Ishikawa (cell line): ENCODE data around the gene NHSL1.

Experiments
- CEBPB ChIP-seq: IDR thresholded peaks from 2 replicates; pipeline ENCODE4 v1.6.1; 2012
- CREB1 ChIP-seq: IDR thresholded peaks from 2 replicates; pipeline ENCODE4 v1.6.1; 2012; ENCODE audit warnings: low read depth
- EGR1 ChIP-seq: IDR thresholded peaks from 2 replicates; pipeline ENCODE4 v1.6.1; 2012
- EP300 ChIP-seq: IDR thresholded peaks from 2 replicates; pipeline ENCODE4 v1.6.1; 2012; ENCODE audit warnings: borderline replicate concordance
- FOXM1 ChIP-seq: IDR thresholded peaks from 2 replicates; pipeline ENCODE4 v1.6.1; 2012; ENCODE audit warnings: low read depth, borderline replicate concordance
- NFIC ChIP-seq: IDR thresholded peaks from 2 replicates; pipeline ENCODE4 v1.6.1; 2012
- RAD21 ChIP-seq: IDR thresholded peaks from 2 replicates; pipeline ENCODE4 v1.6.1; 2012; ENCODE audit warnings: low read depth
- TAF1 ChIP-seq: IDR thresholded peaks from 2 replicates; pipeline ENCODE4 v1.6.1; 2012; ENCODE audit warnings: low read depth, mild to moderate bottlenecking
- TCF12 ChIP-seq: IDR thresholded peaks from 2 replicates; pipeline ENCODE4 v1.6.1; 2012; ENCODE audit warnings: low read depth
- TEAD4 ChIP-seq: IDR thresholded peaks from 2 replicates; pipeline ENCODE4 v1.6.1; 2012
- YY1 ChIP-seq: IDR thresholded peaks from 2 replicates; pipeline ENCODE4 v1.6.1; 2012; ENCODE audit warnings: low read depth
- ZBTB7A ChIP-seq: IDR thresholded peaks from 2 replicates; pipeline ENCODE4 v1.6.1; 2012; ENCODE audit warnings: low read depth
- TF ChIP-seq, protein P1 (sequence below): IDR thresholded peaks from 2 replicates; pipeline ENCODE4 v1.6.1; 2012
- TF ChIP-seq, protein P2 (sequence below): IDR thresholded peaks from 2 replicates; pipeline ENCODE4 v1.6.1; 2012
- TF ChIP-seq, protein P3 (sequence below): IDR thresholded peaks from 2 replicates; pipeline ENCODE4 v1.6.1; 2012; ENCODE audit warnings: low read depth, mild to moderate bottlenecking

The NHSL1 gene

DNA sequence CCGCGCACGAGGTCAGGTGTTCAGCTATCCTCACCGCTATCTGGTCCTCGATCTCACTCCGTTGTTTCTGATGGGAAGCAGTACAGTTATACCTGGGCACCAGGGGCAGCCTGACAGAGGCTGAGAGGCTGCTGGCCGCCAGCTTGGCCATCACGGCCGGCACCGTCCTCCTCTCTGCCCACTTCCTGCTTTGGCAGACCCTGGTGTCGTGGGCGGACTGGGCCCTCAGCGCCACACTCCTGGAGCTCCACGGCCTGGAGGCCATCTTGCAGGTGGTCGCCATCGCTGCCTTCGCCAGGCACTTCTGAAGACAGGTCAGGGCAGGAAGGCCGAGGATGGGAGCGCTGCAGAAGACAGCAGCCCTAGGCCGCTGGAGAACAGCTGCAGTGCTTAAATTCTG, 35.2 kb downstream of the NHSL1 start:
- TF ChIP-seq EP300, result no peak

DNA sequence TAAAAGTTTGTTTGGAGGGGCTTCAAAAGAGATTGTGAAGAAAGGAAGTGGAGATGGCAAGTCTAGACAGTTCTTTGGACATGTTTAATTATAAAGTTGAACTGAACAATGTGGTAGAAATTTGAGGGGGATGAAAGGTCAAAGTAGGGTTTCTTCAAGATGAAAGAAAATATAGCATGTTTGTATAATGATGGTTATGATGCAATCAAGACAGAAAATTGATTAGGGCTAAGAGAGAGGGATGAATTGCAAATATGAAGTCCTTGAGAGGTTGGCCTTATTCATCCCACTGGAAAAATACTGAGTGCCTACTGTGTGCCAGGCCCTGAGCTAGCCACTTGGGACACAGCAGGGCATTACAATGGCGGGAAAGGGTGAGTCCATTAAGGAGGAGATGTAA, 37.6 kb downstream of the NHSL1 start:
- TF ChIP-seq TAF1, result no peak
- no peak for TF ChIP-seq YY1

DNA sequence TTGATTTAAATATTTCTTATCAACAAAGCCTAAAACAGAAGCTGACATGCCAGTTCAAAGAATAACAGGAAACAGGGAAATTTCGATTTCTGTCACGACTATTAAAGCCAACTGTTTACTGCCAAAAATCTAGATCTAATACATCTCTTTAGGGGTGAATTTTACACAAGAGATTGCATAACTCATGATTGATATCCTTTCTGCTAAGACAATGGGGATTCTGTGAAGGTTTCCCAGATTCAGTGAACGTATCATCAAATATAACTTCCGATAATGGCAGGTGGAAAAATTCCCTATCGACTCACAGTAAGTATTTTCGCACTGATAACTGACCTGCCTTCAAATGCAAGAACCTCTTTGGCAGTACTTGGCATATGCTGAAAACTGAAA, 42.9 kb downstream of the NHSL1 start:
- TF ChIP-seq NFIC (no peak), EGR1 (no peak), TEAD4 (no peak)
- TF ChIP-seq, protein P1, sequence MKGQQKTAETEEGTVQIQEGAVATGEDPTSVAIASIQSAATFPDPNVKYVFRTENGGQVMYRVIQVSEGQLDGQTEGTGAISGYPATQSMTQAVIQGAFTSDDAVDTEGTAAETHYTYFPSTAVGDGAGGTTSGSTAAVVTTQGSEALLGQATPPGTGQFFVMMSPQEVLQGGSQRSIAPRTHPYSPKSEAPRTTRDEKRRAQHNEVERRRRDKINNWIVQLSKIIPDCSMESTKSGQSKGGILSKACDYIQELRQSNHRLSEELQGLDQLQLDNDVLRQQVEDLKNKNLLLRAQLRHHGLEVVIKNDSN, result no peak

DNA sequence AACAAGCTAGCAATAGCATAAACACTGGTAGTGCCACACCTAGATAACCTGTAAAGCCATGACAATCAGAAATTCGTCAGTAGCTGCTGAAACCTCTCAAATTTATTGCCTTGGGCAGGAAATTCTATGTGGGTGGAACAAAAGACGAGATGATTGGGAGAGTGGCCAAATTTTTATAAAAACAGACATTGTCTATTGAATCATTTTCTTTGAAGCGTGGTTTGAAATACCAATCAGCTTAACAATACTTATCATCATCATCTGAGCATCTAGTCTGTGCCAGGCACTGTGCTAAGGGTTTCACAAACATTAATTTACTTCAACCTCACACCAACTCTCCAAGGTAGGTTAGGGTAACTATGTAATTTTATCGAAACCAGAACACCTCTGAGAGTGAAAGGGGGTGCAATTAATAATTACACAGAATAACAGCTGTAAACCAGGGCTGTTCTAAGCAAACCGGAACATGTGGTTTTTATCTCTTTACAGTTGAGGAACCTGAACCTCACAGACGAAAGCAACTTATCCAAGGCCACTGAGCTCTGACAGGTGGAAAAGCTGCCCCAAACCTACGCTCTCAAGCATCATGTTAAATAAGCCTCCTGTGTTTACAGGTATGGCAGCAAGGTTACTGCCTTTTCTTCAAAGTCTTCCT, 43.4 kb downstream of the NHSL1 start:
- TF ChIP-seq NFIC, result 0 out of 2 replicates have a peak, but pooled peaks have one; percentile 51
- TF ChIP-seq, protein P1, result no peak
- TF ChIP-seq EGR1, result peak; percentile 25; the same call in 1 of the 2 replicates
- no peak for TF ChIP-seq EP300
- TF ChIP-seq FOXM1, result peak; percentile 24; the same call in 1 of the 2 replicates

DNA sequence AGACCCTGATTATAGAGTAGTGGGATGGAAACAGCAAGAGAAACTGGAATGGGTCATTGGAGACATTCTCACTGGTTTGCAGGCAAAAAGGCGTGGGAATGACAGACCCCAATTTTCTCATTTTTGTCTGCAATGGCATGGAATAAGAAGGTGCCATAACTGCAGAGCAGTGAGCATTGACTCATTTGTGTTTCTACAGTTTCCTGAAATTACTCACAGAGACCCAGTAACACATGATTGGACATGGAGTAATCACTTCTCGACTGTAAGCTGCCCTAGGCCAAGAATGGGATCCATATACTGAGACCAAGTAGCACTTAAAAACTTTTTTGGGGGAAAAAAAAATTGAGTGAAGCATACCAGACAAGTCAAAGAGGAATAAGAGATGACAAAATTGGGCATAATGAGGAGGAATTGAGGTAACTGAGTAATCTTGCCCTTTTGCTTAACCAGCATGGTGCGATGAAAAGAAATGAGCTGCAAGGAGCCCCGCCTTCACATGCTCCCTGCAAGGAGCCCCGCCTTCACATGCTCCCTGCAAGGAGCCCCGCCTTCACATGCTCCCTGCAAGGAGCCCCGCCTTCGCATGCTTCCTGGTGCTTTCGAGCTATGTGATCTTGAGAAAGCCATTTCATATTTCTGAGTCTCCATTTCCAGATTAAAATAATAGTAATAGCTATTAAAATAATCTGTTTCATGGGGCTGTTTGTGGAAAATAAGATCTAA, 44.1 kb downstream of the NHSL1 start:
- TF ChIP-seq, protein P2, sequence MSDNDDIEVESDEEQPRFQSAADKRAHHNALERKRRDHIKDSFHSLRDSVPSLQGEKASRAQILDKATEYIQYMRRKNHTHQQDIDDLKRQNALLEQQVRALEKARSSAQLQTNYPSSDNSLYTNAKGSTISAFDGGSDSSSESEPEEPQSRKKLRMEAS, result peak; percentile 43; the same call in 1 of the 2 replicates
- TF ChIP-seq RAD21, result no peak

DNA sequence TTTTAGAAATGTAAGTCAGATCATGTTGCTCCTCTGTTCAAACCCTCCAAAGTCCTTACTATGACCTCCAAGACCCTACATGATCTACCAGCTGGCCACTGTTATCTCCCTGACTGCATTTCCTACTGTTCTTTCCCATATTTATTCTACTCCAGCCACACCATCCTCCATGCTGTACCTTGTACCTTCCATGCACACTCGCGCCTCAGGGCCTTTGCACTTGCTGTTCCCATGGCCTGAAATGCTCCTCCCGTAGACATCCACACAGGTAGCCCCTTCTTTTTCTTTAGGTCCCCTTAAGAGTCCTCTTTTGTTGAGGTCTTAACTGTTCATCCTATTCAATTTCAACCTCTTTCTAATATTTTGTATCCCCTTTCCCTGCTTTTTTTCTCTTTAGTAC, 48.3 kb downstream of the NHSL1 start:
- TF ChIP-seq CREB1 (no peak), FOXM1 (no peak), TEAD4 (no peak), ZBTB7A (no peak), CEBPB (no peak), EP300 (no peak), YY1 (no peak), TAF1 (no peak), NFIC (no peak), EGR1 (no peak), RAD21 (no peak), TCF12 (no peak)
- TF ChIP-seq, protein P3, sequence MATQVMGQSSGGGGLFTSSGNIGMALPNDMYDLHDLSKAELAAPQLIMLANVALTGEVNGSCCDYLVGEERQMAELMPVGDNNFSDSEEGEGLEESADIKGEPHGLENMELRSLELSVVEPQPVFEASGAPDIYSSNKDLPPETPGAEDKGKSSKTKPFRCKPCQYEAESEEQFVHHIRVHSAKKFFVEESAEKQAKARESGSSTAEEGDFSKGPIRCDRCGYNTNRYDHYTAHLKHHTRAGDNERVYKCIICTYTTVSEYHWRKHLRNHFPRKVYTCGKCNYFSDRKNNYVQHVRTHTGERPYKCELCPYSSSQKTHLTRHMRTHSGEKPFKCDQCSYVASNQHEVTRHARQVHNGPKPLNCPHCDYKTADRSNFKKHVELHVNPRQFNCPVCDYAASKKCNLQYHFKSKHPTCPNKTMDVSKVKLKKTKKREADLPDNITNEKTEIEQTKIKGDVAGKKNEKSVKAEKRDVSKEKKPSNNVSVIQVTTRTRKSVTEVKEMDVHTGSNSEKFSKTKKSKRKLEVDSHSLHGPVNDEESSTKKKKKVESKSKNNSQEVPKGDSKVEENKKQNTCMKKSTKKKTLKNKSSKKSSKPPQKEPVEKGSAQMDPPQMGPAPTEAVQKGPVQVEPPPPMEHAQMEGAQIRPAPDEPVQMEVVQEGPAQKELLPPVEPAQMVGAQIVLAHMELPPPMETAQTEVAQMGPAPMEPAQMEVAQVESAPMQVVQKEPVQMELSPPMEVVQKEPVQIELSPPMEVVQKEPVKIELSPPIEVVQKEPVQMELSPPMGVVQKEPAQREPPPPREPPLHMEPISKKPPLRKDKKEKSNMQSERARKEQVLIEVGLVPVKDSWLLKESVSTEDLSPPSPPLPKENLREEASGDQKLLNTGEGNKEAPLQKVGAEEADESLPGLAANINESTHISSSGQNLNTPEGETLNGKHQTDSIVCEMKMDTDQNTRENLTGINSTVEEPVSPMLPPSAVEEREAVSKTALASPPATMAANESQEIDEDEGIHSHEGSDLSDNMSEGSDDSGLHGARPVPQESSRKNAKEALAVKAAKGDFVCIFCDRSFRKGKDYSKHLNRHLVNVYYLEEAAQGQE, result no peak
- TF ChIP-seq, protein P1, result no peak
- TF ChIP-seq, protein P2, result no peak

DNA sequence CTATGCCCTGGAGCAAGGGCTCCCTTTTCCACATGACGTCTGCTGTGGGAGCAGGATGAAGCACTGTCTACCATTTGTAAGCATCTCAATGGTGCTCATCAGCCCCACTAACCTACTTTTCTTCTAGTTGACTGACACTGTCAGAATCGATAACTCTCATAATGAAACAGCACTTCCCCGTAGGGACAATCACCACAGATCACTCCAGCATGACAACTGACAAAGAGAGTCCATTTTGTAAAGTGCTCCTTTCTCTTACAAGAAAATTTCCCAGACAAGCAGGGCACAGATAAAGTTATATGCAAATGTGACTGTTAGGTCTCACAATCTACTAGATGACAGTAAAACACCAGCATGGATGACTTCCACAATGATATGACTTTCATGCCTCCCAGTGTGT, 48.8 kb downstream of the NHSL1 start:
- TF ChIP-seq RAD21 (no peak), EGR1 (no peak), EP300 (no peak), ZBTB7A (no peak), NFIC (no peak), YY1 (no peak), FOXM1 (no peak), CEBPB (no peak)
- TF ChIP-seq, protein P1, result no peak
- TF ChIP-seq, protein P2, result no peak
